ENCODE measurements around the gene SLC66A3. TPM values are rescaled to one million over a fixed set of nuclear protein-coding genes. Genes with fewer than 3 reads are reported as not detected.
"Not testable (repeated sequence)": the region's sequence is repeated elsewhere in the genome, so short reads cannot be mapped to it uniquely, and the experiment has no call there.

Gene SLC66A3
- total RNA-seq, 1 donor = 29.8 TPM

DNA sequence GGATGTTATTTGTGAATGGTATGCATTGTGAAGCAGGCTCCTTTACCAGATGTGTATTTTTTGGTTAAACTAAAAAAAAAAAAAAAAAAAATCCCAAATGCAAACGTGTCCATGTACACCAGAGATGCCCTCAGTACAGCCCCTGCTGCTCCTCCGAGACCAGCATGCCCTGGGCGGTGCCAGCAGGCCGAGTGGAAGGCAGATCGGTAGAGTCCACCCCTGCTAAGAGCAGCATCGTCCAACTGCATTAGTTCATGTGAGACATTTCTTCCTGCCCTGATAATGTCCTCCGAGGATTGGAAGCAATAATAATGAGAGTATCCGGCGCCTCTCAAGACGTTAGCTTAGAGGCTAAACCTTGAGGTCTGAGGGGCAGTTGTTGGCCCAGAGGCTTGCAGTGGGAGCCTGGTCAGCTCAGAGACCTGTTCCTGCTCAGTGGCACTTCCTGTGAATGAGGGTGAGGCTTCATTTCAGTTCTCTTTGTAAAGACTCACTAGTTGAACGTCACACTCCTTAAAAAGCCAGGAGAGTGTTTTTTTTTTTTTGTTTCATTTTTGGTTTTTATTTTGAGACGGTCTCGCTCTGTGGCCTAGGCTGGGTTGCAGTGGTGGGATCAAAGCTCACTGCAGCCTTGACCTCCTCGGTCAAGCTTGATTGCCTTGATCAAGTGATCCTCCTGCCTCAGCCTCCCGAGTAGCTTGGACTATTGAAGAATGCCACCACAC is 5.6 kb downstream of the SLC66A3 start:
- no peak for DNase-seq (ENCODE audit: low read depth)
- no peak overlapping the region for H3K4me3 ChIP-seq (ENCODE audit: low read depth, low read length)
- TF ChIP-seq, protein P1, sequence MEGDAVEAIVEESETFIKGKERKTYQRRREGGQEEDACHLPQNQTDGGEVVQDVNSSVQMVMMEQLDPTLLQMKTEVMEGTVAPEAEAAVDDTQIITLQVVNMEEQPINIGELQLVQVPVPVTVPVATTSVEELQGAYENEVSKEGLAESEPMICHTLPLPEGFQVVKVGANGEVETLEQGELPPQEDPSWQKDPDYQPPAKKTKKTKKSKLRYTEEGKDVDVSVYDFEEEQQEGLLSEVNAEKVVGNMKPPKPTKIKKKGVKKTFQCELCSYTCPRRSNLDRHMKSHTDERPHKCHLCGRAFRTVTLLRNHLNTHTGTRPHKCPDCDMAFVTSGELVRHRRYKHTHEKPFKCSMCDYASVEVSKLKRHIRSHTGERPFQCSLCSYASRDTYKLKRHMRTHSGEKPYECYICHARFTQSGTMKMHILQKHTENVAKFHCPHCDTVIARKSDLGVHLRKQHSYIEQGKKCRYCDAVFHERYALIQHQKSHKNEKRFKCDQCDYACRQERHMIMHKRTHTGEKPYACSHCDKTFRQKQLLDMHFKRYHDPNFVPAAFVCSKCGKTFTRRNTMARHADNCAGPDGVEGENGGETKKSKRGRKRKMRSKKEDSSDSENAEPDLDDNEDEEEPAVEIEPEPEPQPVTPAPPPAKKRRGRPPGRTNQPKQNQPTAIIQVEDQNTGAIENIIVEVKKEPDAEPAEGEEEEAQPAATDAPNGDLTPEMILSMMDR (IDR thresholded peaks at IDR 0.05; ENCODE audit: insufficient read depth, low read depth, low read length) = no peak

- no peak overlapping the region for H3K4me3 ChIP-seq (ENCODE audit: low read depth, low read length)
- TF ChIP-seq, protein P1 (IDR thresholded peaks at IDR 0.05; ENCODE audit: insufficient read depth, low read depth, low read length) = no peak
- no peak for DNase-seq (ENCODE audit: low read depth)
These were observed 6.5 kb downstream of the SLC66A3 start for GRCh38 chr2:11161747-11162146.

DNA sequence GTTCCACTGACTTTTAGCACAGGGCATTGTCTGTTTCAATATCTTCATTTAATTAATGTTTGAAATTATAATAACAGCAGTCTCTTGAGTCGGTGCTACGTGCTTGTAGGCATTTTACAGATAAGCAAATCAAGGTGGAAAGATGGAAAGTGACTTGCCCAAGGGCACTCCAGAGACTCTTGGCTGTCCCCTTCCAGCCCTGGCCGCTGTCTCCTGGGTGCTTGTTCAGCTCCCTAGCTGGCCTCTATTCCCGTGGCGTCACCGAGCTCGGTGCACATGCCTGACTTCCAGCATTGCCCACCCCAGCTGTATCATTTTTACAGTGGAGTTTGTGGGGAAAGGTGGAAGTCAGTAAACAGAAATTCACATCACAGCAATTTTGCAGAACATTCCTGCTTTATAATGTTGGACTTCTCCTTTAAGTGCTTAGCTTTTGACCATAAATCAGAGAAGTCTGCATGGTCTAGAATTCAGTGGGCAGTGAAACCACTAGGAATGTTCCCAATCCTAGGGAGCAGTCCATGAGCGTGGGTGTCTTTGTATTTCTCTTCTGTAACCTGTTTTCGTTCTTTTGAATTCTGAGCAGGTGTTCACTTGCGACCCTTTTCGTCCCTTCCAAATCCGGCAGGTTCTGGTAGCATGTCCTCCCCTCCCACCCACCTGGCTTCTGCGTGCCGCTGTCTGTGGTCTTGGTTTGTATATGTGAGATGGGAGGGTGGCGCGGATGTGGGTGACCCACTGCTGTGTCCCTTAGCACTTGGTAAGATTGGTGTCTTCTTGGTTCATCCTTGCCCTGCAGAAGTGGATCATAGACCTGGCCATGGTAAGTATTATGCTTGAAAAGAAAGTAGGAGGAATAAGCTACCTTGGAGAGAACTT is 8.4 kb downstream of the SLC66A3 start:
- TF ChIP-seq, protein P1 (IDR thresholded peaks at IDR 0.05; ENCODE audit: insufficient read depth, low read depth, low read length) = no peak
- DNase-seq (ENCODE audit: low read depth) = no peak
- no peak overlapping the region for H3K4me3 ChIP-seq (ENCODE audit: low read depth, low read length)

- not testable (repeated sequence) for DNase-seq (ENCODE audit: low read depth)
These were observed 9.8 kb downstream of the SLC66A3 start for GRCh38 chr2:11165046-11165445.

DNA sequence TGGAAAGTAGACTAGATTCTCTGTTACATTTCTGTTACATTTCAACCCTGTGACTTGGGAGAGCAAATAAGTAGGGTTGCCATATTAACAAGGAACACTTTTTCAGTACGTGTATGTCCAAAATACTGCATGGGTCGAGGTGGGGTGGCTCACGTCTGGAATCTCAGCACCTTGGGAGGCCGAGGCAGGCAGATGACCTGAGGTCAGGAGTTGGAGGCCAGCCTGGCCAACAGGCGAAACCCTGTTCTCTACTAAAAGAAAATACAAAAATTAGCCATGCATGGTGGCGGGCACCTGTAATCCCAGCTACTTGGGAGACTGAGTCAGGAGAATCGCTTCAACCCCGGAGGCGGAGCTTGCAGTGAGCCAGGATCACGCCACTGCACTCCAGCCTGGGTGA is 11.2 kb downstream of the SLC66A3 start:
- DNase-seq (ENCODE audit: low read depth) = no peak
- H3K4me3 ChIP-seq (ENCODE audit: low read depth, low read length) = no peak overlapping the region
- TF ChIP-seq, protein P1 (IDR thresholded peaks at IDR 0.05; ENCODE audit: insufficient read depth, low read depth, low read length) = no peak

More at GRCh38 chr2:11165046-11165445, 9.8 kb downstream of the SLC66A3 start:
- H3K4me3 ChIP-seq (ENCODE audit: low read depth, low read length) = not testable (repeated sequence)

DNA sequence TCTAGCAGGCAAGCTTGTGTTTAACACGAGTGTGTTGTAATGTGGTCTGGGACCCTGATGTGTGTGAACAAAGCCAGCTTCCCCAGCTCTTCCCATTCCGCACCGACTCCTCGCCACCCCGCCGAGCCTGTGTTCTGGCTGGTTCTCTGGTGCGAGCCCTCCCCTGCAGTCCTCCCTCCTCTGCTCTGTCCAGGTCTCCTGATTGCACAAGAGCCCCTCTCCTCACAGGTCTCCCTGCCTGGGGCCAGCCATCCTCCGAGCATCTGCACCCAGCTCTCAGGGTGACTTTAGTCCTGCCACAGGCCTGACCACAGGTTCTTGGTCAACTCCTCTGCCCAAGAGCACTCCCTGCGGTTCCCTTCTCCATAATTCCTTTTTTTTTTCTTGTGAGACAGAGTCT is 13.2 kb downstream of the SLC66A3 start:
- H3K4me3 ChIP-seq (ENCODE audit: low read depth, low read length) = no peak overlapping the region
- TF ChIP-seq, protein P1 (IDR thresholded peaks at IDR 0.05; ENCODE audit: insufficient read depth, low read depth, low read length) = no peak
- DNase-seq (ENCODE audit: low read depth) = no peak

- TF ChIP-seq, protein P1 (IDR thresholded peaks at IDR 0.05; ENCODE audit: insufficient read depth, low read depth, low read length) = no peak
- DNase-seq (ENCODE audit: low read depth) = no peak
- H3K4me3 ChIP-seq (ENCODE audit: low read depth, low read length) = no peak overlapping the region
These were observed 14.1 kb downstream of the SLC66A3 start for GRCh38 chr2:11169333-11169732.

All from fibroblast of villous mesenchyme (primary cell).